Glutamatergic neuron (in vitro differentiated cells): Measurements from ENCODE around the gene TTC13. TPM values are rescaled to one million over a fixed set of nuclear protein-coding genes. Genes with fewer than 3 reads are reported as not detected.

Source experiments
- DNase-seq: peaks from one replicate; pipeline ENCODE4 v3.0.0; 2022
- H3K27ac Mint-ChIP-seq: one replicate; pipeline ENCODE4 v1.8.0; 2020; ENCODE audit warnings: mild to moderate bottlenecking, mixed read lengths, inconsistent platforms; ENCODE audit not compliant: unreplicated experiment
- H3K27me3 Mint-ChIP-seq: one replicate; pipeline ENCODE4 v1.8.0; 2020; ENCODE audit warnings: mild to moderate bottlenecking, moderate library complexity, mixed read lengths, inconsistent platforms; ENCODE audit not compliant: unreplicated experiment
- H3K36me3 Mint-ChIP-seq: one replicate; pipeline ENCODE4 v1.8.0; 2020; ENCODE audit warnings: mild to moderate bottlenecking, mixed read lengths, inconsistent platforms; ENCODE audit not compliant: unreplicated experiment
- H3K4me1 Mint-ChIP-seq: one replicate; pipeline ENCODE4 v1.8.0; 2020; ENCODE audit warnings: mild to moderate bottlenecking, low read depth, mixed read lengths, inconsistent platforms; ENCODE audit not compliant: unreplicated experiment
- H3K4me3 Mint-ChIP-seq: one replicate; pipeline ENCODE4 v1.8.0; 2020; ENCODE audit warnings: mild to moderate bottlenecking, mixed read lengths, inconsistent platforms; ENCODE audit not compliant: unreplicated experiment
- H3K9me3 Mint-ChIP-seq: one replicate; pipeline ENCODE4 v1.8.0; 2020; ENCODE audit warnings: mild to moderate bottlenecking, moderate library complexity, mixed read lengths, inconsistent platforms; ENCODE audit not compliant: unreplicated experiment
- total RNA-seq: library from RNA; stranded (reverse); fragmentation: NEBNext Ultra II Directional; extraction: Animal tissue kit (Norgen Biotek cat#: 25700); gene quantifications from one replicate; pipeline ENCODE4 v1.2.1, GENCODE V29; 2021; ENCODE audit not compliant: unreplicated experiment
- TF ChIP-seq, protein P1 (sequence below): fragments of 200-600 bp; sonication (generic); IDR thresholded peaks from one replicate; pipeline ENCODE4 v1.5.0; 2021; ENCODE audit not compliant: partially characterized antibody, unreplicated experiment

The TTC13 gene
- total RNA-seq, 1 donor from 2014 or later = 25.1 TPM

DNA sequence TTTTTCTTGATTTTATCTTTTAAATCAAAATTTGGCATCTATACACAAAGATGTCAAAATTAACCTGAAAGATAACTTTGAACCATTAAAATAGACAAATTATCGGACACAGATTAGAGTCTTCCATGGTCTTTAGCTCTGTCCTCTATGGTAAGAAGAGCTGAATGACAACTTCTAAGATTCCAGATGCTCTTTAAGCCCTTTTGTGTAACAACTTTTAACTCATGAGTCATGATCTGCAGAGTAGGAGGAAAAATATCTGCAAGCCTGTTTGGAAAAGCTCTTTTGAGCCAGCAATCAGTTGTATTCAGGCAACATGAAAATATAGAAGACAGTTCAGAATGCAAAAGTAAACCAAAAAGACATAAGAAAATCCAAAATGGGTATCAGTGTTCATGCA lies 37.8 kb downstream of the TTC13 start:
- H3K27ac Mint-ChIP-seq = no peak overlapping the region
- no peaks in the 10 kb centered on the region for H3K9me3 Mint-ChIP-seq
- H3K27me3 Mint-ChIP-seq = peaks cover 2% of the 10 kb centered on the region
- peaks cover 4% of the 10 kb centered on the region for H3K36me3 Mint-ChIP-seq
- no peaks in the 10 kb centered on the region for H3K4me1 Mint-ChIP-seq
- no peak overlapping the region for H3K4me3 Mint-ChIP-seq
- TF ChIP-seq, protein P1, sequence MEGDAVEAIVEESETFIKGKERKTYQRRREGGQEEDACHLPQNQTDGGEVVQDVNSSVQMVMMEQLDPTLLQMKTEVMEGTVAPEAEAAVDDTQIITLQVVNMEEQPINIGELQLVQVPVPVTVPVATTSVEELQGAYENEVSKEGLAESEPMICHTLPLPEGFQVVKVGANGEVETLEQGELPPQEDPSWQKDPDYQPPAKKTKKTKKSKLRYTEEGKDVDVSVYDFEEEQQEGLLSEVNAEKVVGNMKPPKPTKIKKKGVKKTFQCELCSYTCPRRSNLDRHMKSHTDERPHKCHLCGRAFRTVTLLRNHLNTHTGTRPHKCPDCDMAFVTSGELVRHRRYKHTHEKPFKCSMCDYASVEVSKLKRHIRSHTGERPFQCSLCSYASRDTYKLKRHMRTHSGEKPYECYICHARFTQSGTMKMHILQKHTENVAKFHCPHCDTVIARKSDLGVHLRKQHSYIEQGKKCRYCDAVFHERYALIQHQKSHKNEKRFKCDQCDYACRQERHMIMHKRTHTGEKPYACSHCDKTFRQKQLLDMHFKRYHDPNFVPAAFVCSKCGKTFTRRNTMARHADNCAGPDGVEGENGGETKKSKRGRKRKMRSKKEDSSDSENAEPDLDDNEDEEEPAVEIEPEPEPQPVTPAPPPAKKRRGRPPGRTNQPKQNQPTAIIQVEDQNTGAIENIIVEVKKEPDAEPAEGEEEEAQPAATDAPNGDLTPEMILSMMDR = no peak
- no peak for DNase-seq

DNA sequence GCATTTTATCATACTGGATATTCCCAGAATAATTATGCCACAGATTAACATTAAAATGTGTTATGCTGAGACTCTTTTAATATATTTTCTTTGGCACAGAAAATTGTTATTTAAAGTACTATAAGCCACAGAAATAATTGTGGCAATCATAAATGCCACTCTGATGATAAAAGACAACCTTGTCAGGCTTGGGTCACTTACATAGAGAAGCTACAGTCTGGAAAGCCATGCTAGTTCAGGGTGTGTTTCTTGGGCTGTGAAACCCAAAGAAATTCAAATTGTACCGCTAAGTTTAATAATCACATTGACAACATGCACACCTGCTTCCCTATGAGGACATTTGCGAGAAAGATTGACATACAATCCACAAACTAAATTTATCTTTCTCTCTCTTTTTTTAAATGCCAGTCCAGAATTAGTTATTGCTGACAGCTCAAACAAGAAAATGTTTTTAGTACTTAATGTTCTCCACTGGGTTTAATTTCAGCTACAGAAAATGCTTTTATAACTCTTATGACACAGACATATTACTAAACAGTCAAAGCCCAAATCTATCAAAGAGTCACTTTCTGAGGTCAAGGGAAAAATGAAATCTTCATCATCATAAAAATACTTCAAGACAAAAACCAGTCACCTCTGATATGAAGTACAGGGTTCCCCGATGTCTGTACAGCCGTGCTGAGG lies 38.7 kb downstream of the TTC13 start:
- Mint-ChIP-seq H3K36me3 (peaks cover 4% of the 10 kb centered on the region), H3K9me3 (no peaks in the 10 kb centered on the region), H3K4me3 (no peak overlapping the region), H3K4me1 (no peaks in the 10 kb centered on the region), H3K27me3 (peaks cover 2% of the 10 kb centered on the region), H3K27ac (no peak overlapping the region)
- TF ChIP-seq, protein P1 = no peak
- no peak for DNase-seq

DNA sequence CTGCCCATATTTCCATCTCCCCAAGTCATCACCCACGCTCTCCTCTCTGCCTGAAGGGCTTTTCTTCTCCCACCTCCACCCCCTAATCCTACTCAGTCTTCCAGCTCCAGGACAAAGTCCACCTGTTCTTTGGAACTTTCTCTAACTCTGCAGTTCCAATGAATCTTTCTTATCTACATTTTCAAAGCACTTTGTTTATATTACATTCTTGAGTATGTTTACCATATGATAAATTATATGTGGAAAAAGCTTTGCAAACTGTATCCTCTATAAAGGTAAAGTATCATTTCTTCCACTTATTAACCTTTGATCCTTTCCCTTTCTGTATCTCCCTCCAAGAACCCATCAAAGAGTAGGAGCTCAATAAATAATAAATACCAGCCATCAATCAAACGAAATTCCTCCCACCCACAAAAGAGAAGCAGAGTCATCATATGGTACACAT lies 39.7 kb downstream of the TTC13 start:
- no peak overlapping the region for H3K4me3 Mint-ChIP-seq
- no peaks in the 10 kb centered on the region for H3K4me1 Mint-ChIP-seq
- no peak overlapping the region for H3K27ac Mint-ChIP-seq
- peaks cover 2% of the 10 kb centered on the region for H3K27me3 Mint-ChIP-seq
- TF ChIP-seq, protein P1 = no peak
- peaks cover 4% of the 10 kb centered on the region for H3K36me3 Mint-ChIP-seq
- no peak for DNase-seq
- H3K9me3 Mint-ChIP-seq = no peaks in the 10 kb centered on the region

DNA sequence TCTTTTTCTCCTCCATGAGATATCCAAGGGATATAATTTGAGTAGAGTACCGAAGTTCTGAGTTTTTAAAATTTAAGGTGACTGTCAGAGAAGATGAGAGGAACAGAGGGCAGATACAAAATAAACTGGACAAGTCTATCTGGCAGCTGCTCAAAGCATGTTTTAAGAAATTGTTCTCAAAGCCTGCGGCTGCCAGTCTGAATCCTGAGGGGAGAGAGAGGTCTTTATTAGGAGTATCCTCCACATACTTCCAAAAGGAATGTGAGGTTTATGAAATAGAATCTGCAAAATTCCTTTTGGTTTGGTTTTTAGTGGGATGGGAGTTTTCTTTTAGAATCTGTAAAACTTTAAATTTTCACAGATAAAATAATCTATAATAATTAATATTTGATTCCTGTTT lies 41.3 kb downstream of the TTC13 start:
- H3K27me3 Mint-ChIP-seq = peaks cover 2% of the 10 kb centered on the region
- no peak for DNase-seq
- peaks cover 4% of the 10 kb centered on the region for H3K36me3 Mint-ChIP-seq
- H3K9me3 Mint-ChIP-seq = no peaks in the 10 kb centered on the region
- TF ChIP-seq, protein P1 = no peak
- H3K4me3 Mint-ChIP-seq = no peak overlapping the region
- no peak overlapping the region for H3K27ac Mint-ChIP-seq
- H3K4me1 Mint-ChIP-seq = no peaks in the 10 kb centered on the region

DNA sequence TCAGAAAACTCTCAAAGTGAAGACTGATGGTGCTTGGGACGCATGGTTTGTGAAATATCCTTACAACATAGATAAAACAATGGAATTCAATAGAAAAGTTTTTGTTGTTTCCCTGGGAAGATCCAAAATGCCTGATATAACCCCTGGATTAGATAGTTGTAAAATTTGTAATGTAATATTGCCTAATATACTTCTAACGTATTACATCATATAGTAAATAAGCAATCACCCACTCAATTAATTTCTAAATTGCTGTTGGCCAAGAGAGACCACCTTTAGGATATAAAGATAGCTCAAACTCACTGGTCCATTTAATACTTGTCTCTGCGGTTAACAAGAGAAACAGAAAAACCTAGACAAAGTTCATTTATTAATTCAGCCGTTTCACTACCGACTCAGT lies 42.2 kb downstream of the TTC13 start:
- peaks cover 4% of the 10 kb centered on the region for H3K36me3 Mint-ChIP-seq
- TF ChIP-seq, protein P1 = no peak
- H3K27me3 Mint-ChIP-seq = peaks cover 2% of the 10 kb centered on the region

More for the DNA sequence above, 42.2 kb downstream of the TTC13 start:
- Mint-ChIP-seq H3K4me1 (no peaks in the 10 kb centered on the region), H3K9me3 (no peaks in the 10 kb centered on the region), H3K27ac (no peak overlapping the region), H3K4me3 (no peak overlapping the region)
- no peak for DNase-seq
